ENCODE data around the gene PCDHB13.
"Not testable (repeated sequence)": the region's sequence is repeated elsewhere in the genome, so short reads cannot be mapped to it uniquely, and the experiment has no call there.

Gene PCDHB13

GRCh38 chr5:141213656-141214339, at the start of gene PCDHB13:
TSS of gene PCDHB13 (plus strand) at chr5:141213919. CDS start at chr5:141214124, 205 bp downstream.
- not testable (repeated sequence) for DNase-seq (ENCODE audit: low spot score)

GRCh38 chr5:141172381-141173204, 41.1 kb upstream of the PCDHB13 start, which contains the start of gene PCDHB7:
TSS of gene PCDHB7 (plus strand) at chr5:141172644. CDS start at chr5:141172836, 192 bp downstream.
- no peak for DNase-seq (ENCODE audit: low spot score)

DNA sequence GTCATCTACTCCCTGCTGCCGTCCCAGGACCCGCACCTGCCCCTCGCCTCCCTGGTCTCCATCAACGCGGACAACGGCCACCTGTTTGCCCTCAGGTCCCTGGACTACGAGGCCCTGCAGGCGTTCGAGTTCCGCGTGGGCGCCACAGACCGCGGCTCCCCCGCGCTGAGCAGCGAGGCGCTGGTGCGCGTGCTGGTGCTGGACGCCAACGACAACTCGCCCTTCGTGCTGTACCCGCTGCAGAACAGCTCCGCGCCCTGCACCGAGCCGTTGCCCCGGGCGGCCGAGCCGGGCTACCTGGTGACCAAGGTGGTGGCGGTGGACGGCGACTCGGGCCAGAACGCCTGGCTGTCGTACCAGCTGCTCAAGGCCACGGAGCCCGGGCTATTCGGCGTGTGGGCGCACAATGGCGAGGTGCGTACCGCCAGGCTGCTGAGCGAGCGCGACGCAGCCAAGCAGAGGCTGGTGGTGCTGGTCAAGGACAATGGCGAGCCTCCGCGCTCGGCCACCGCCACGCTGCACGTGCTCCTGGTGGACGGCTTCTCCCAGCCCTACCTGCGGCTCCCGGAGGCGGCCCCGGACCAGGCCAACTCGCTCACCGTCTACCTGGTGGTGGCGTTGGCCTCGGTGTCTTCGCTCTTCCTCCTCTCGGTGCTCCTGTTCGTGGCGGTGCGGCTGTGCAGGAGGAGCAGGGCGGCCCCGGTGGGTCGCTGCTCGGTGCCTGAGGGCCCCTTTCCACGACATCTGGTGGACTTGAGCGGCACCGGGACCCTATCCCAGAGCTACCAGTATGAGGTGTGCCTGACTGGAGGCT, 39.2 kb upstream of the PCDHB13 start:
- not testable (repeated sequence) for DNase-seq (ENCODE audit: low spot score)

DNA sequence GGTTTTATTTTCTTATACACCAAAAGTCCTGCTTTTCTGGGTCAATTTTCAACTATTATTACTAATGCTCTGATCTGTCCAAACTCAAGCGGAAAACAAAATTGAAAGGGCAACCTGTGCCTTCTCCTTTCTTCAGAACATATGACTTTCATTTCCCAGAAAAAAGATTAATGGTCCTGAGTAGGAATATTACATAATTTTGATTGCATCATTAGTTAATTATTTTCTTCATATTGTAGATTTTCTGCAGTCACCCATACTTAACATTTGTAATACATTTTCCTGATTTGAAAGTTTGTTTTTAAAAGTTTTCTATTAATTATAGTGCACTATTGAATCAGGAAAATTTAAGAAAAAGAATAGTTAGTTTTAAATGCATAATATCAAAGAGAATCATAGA, 37.8 kb upstream of the PCDHB13 start:
- DNase-seq (ENCODE audit: low spot score): no peak

DNA sequence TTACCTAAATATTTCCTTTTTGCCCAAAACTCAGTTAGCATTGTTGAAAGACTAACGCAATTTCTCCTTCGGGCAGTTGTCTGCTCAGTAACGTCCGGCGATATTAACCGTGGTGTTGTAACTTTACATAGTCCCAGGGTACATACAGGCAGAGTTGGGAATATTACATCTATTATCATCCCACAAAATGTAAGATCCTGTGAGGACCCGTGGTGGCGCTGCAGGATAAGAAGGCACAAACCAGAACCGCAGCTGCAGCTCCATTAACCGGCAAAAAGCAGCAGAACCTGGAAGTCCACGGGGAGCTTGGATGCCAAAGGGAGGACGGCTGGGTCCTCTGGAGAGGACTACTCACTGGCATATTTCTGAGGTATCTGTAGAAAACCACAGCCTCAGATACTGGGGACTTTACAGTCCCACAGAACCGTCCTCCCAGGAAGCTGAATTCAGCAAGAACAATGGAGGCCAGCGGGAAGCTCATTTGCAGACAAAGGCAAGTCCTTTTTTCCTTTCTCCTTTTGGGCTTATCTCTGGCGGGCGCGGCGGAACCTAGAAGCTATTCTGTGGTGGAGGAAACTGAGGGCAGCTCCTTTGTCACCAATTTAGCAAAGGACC, 36.0 kb upstream of the PCDHB13 start, which contains the start of gene PCDHB8:
Gene PCDHB8, plus strand, starts transcription at position 214 of the 615 bp plus-strand sequence. Its CDS starts 245 bp downstream, at position 459.
- DNase-seq (ENCODE audit: low spot score): not testable (repeated sequence)

DNA sequence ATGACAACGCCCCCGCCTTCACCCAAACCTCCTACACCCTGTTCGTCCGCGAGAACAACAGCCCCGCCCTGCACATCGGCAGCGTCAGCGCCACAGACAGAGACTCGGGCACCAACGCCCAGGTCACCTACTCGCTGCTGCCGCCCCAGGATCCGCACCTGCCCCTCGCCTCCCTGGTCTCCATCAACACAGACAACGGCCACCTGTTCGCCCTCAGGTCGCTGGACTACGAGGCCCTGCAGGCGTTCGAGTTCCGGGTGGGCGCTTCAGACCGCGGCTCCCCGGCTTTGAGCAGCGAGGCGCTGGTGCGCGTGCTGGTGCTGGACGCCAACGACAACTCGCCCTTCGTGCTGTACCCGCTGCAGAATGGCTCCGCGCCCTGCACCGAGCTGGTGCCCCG, 34.3 kb upstream of the PCDHB13 start:
- DNase-seq (ENCODE audit: low spot score): not testable (repeated sequence)

DNA sequence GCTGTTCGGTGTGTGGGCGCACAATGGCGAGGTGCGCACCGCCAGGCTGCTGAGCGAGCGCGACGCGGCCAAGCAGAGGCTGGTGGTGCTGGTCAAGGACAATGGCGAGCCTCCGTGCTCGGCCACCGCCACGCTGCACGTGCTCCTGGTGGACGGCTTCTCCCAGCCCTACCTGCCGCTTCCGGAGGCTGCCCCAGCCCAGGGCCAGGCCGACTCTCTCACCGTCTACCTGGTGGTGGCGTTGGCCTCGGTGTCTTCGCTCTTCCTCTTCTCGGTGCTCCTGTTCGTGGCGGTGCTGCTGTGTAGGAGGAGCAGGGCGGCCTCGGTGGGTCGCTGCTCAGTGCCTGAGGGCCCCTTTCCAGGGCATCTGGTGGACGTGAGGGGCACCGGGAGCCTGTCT, 33.8 kb upstream of the PCDHB13 start:
- not testable (repeated sequence) for DNase-seq (ENCODE audit: low spot score)

GRCh38 chr5:141180313-141180712, 33.4 kb upstream of the PCDHB13 start:
- DNase-seq (ENCODE audit: low spot score): no peak

- peak; percentile 76 for DNase-seq (ENCODE audit: low spot score)
These were observed 31.5 kb upstream of the PCDHB13 start, which contains the start of gene PCDHB16 for GRCh38 chr5:141182248-141182647. TSS of gene PCDHB16 (plus strand) at chr5:141182387. CDS start at chr5:141182560, 173 bp downstream.

GRCh38 chr5:141184117-141184855, 29.4 kb upstream of the PCDHB13 start:
- DNase-seq (ENCODE audit: low spot score): not testable (repeated sequence)

- DNase-seq (ENCODE audit: low spot score): no peak
These were observed 26.7 kb upstream of the PCDHB13 start, which contains the start of gene PCDHB9 for GRCh38 chr5:141186897-141187512. TSS of gene PCDHB9 (plus strand) at chr5:141187161. CDS start at chr5:141187319, 158 bp downstream.

DNA sequence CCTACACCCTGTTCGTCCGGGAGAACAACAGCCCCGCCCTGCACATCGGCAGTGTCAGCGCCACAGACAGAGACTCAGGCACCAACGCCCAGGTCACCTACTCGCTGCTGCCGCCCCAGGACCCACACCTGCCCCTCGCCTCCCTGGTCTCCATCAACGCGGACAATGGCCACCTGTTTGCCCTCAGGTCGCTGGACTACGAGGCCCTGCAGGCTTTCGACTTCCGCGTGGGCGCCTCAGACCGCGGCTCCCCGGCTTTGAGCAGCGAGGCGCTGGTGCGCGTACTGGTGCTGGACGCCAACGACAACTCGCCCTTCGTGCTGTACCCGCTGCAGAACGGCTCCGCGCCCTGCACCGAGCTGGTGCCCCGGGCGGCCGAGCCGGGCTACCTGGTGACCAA, 25.0 kb upstream of the PCDHB13 start:
- DNase-seq (ENCODE audit: low spot score): not testable (repeated sequence)

GRCh38 chr5:141189131-141189530, 24.6 kb upstream of the PCDHB13 start:
- DNase-seq (ENCODE audit: low spot score): not testable (repeated sequence)

DNA sequence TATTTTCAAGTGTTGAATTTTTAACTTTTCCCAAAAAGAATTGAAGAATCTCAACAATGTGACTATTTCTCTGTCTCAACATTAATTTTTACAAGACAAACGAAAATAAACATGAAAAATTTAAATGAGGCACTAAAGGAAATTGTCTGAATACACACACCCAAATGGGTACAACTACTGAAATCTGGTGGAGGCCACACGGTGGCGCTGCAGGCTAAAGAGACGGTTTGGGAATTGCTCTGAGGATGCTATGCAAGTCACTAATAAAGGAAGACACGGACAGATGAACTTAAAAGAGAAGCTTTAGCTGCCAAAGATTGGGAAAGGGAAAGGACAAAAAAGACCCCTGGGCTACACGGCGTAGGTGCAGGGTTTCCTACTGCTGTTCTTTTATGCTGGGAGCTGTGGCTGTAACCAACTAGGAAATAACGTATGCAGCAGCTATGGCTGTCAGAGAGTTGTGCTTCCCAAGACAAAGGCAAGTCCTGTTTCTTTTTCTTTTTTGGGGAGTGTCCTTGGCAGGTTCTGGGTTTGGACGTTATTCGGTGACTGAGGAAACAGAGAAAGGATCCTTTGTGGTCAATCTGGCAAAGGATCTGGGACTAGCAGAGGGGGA, 21.5 kb upstream of the PCDHB13 start, which contains the start of gene PCDHB10:
Gene PCDHB10, plus strand, starts transcription at position 244 of the 616 bp plus-strand sequence. Its CDS starts 200 bp downstream, at position 444.
- DNase-seq (ENCODE audit: low spot score): no peak

- not testable (repeated sequence) for DNase-seq (ENCODE audit: low spot score)
These were observed 19.4 kb upstream of the PCDHB13 start for GRCh38 chr5:141194332-141194731.

DNA sequence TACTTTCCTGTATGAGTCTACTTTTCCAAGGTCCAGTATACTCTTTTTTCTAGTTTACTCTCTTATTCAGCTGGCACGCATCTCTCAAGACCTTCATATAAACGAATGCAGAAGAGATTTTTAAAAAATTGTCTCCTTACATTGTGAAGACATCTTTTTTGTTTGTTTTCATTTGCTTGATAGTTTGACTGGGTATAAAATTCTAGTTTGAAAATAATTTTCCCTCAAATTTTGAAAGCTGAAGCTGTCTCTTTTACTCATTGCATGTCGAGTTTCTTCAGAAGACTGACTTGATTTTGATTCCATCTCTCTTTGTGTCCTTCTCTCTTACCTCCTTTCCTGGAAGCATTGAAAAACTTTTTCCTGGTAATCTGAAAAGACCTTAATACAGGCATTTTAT, 17.4 kb upstream of the PCDHB13 start:
- DNase-seq (ENCODE audit: low spot score): no peak

DNA sequence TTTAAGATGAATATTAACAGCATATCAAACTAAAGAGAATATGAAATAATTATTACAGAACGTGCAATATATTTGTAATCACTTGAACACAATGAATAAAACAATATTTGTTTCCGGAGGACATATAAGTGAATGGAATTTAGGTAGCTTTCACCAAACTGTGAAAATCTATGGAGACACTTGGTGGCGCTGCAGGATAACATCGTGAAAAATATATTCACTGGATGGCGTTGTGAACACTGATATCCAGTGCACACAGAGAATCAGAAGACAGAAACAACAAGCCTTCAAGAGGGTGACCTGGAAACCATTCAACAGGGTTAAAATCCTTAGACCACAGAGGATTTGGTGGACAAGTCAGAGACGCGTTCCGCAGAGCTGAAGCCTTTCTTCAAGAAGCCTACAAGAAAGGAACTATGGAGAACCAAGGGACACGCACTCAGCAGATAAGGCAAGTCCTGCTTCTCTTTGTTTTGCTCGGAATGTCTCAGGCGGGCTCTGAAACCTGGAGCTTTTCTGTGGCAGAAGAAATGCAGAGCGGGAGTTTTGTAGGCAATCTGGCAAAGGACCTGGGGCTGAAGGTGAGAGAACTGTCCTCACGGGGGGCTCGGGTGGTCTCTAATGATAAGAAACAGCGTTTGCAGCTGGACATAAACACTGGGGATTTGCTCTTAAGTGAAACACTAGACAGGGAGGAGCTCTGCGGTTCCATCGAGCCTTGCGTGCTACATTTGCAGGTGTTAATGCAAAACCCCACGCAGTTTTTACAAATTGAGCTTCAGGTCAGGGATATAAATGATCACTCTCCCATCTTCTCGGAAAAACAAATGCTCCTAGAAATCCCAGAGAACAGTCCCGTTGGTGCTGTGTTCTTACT, 14.1 kb upstream of the PCDHB13 start, which contains the start of gene PCDHB11:
Gene PCDHB11, plus strand, starts transcription at position 269 of the 877 bp plus-strand sequence. Its CDS starts 148 bp downstream, at position 417.
- no peak for DNase-seq (ENCODE audit: low spot score)

DNA sequence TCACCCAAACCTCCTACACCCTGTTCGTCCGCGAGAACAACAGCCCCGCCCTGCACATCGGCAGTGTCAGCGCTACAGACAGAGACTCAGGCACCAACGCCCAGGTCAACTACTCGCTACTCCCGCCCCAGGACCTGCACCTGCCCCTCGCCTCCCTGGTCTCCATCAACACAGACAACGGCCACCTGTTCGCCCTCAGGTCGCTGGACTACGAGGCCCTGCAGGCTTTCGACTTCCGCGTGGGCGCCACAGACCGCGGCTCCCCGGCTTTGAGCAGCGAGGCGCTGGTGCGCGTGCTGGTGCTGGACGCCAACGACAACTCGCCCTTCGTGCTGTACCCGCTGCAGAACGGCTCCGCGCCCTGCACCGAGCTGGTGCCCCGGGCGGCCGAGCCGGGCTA, 12.6 kb upstream of the PCDHB13 start:
- DNase-seq (ENCODE audit: low spot score): not testable (repeated sequence)

Data from D341Med (cell line).